HepG2 (cell line): Measurements from ENCODE around the gene SLIRP. TPM values are rescaled to one million over a fixed set of nuclear protein-coding genes. Genes with fewer than 3 reads are reported as not detected.

Experiments
- CBX5 ChIP-seq: sonication (generic); formaldehyde crosslinking; IDR thresholded peaks from 2 replicates; pipeline ENCODE4 v1.4.0; 2020; ENCODE audit warnings: missing genetic modification reagents, borderline replicate concordance
- DMAP1 ChIP-seq: IDR thresholded peaks from 2 replicates; pipeline ENCODE4 v1.6.1; 2016
- JUN ChIP-seq: sonication (generic); formaldehyde crosslinking; IDR thresholded peaks from 2 replicates; pipeline ENCODE4 v1.4.0; 2020; ENCODE audit warnings: mild to moderate bottlenecking, missing genetic modification reagents
- JUND ChIP-seq: sonication (generic); formaldehyde crosslinking; IDR thresholded peaks from 2 replicates; pipeline ENCODE4 v1.8.0; 2022; ENCODE audit warnings: mild to moderate bottlenecking, missing genetic modification reagents
- MTA3 ChIP-seq: sonication (generic); formaldehyde crosslinking; IDR thresholded peaks from 2 replicates; pipeline ENCODE4 v1.4.0; 2020; ENCODE audit warnings: missing genetic modification reagents
- NFE2 ChIP-seq: sonication (generic); formaldehyde crosslinking; IDR thresholded peaks from 2 replicates; pipeline ENCODE4 v1.4.0; 2020; ENCODE audit warnings: missing genetic modification reagents
- NFYC ChIP-seq: IDR thresholded peaks from 2 replicates; pipeline ENCODE4 v1.6.1; 2016; ENCODE audit warnings: missing genetic modification reagents, missing compliant biosample characterization
- SCMH1 ChIP-seq: sonication (generic); formaldehyde crosslinking; IDR thresholded peaks from 2 replicates; pipeline ENCODE4 v1.9.0; 2021; ENCODE audit warnings: missing genetic modification reagents, mild to moderate bottlenecking, borderline replicate concordance
- SRSF9 ChIP-seq: fragments of 200-400 bp; formaldehyde crosslinking; IDR thresholded peaks from 2 replicates; pipeline ENCODE4 v1.6.1; 2018; ENCODE audit warnings: borderline replicate concordance, mild to moderate bottlenecking, low read depth, low read length; ENCODE audit not compliant: insufficient read depth, poor library complexity, severe bottlenecking
- TBX3 ChIP-seq: fragments of 450-650 bp; IDR thresholded peaks from 2 replicates; pipeline ENCODE4 v1.6.1; 2017; ENCODE audit warnings: antibody characterized with exemption, mild to moderate bottlenecking, inconsistent platforms, borderline replicate concordance
- YEATS2 ChIP-seq: sonication (generic); formaldehyde crosslinking; IDR thresholded peaks from 2 replicates; pipeline ENCODE4 v1.4.0; 2020; ENCODE audit warnings: missing genetic modification reagents, borderline replicate concordance
- ZFP36L1 ChIP-seq: sonication (generic); formaldehyde crosslinking; IDR thresholded peaks from 2 replicates; pipeline ENCODE4 v1.8.0; 2022; ENCODE audit warnings: mild to moderate bottlenecking, missing genetic modification reagents, moderate library complexity
- ZFP41 ChIP-seq: sonication (generic); formaldehyde crosslinking; IDR thresholded peaks from 2 replicates; pipeline ENCODE4 v1.4.0; 2020; ENCODE audit warnings: mild to moderate bottlenecking, missing genetic modification reagents, borderline replicate concordance
- ZNF160 ChIP-seq: sonication (generic); formaldehyde crosslinking; IDR thresholded peaks from 2 replicates; pipeline ENCODE4 v1.8.0; 2022; ENCODE audit warnings: mild to moderate bottlenecking, inconsistent platforms, missing genetic modification reagents
- ZNF326 ChIP-seq: sonication (generic); formaldehyde crosslinking; IDR thresholded peaks from 2 replicates; pipeline ENCODE4 v1.4.0; 2020; ENCODE audit warnings: missing genetic modification reagents, borderline replicate concordance
- ZNF567 ChIP-seq: sonication (generic); formaldehyde crosslinking; IDR thresholded peaks from 2 replicates; pipeline ENCODE4 v1.8.1; 2023; ENCODE audit warnings: mild to moderate bottlenecking, missing genetic modification reagents, borderline replicate concordance
- ZSCAN25 ChIP-seq: sonication (generic); formaldehyde crosslinking; IDR thresholded peaks from 2 replicates; pipeline ENCODE4 v1.8.0; 2022; ENCODE audit warnings: mild to moderate bottlenecking, missing genetic modification reagents
- polyA plus RNA-seq, 8 experiments: library from polyadenylated mRNA; depleted of rRNA in 3 of 8; stranded (reverse) in 7 of 8; unstranded in 1 of 8; fragments of >200 nt; fragmentation: Illumina TruSeq in 4 of 8; extraction: Trizol in 4 of 8; gene quantifications; 2 replicates each; pipeline versions ENCODE4 v1.2.1 to v1.2.3, GENCODE V29; 2011 to 2016; ENCODE audit warnings: low read depth in 4 of 8, missing spikeins in 1 of 8, mixed read lengths in 1 of 8; ENCODE audit not compliant: insufficient read depth in 1 of 8
- total RNA-seq, 5 experiments: library from RNA; depleted of rRNA; stranded (reverse); fragments of >200 nt; fragmentation: Illumina TruSeq; extraction: Trizol; gene quantifications; 2 replicates each; pipeline ENCODE4 v1.2.3, GENCODE V29; 2016; ENCODE audit warnings: low read depth in 1 of 5
- TF ChIP-seq, protein P1 (sequence below): sonication (generic); formaldehyde crosslinking; IDR thresholded peaks from 2 replicates; pipeline ENCODE4 v1.4.0; 2020; ENCODE audit warnings: missing genetic modification reagents, borderline replicate concordance
- TF ChIP-seq, protein P2 (sequence below): sonication (generic); formaldehyde crosslinking; IDR thresholded peaks from 2 replicates; pipeline ENCODE4 v1.8.0; 2022; ENCODE audit warnings: mild to moderate bottlenecking, missing genetic modification reagents
- TF ChIP-seq, protein P3 (sequence below): sonication (generic); IDR thresholded peaks from 2 replicates; pipeline ENCODE4 v1.6.1; 2016; ENCODE audit warnings: low read depth, borderline replicate concordance
- TF ChIP-seq, protein P4 (sequence below): sonication (generic); formaldehyde crosslinking; IDR thresholded peaks from 2 replicates; pipeline ENCODE4 v1.5.0; 2020; ENCODE audit warnings: mild to moderate bottlenecking, missing genetic modification reagents
- TF ChIP-seq, protein P5 (sequence below): sonication (generic); formaldehyde crosslinking; IDR thresholded peaks from 2 replicates; pipeline ENCODE4 v1.5.1; 2020; ENCODE audit warnings: mild to moderate bottlenecking, missing genetic modification reagents, moderate library complexity

The SLIRP gene
- total and polyA plus RNA-seq, 2 of the 13 experiments (the other 11 are each of a cell fraction or from before 2014, with no cell fraction given), result 281 to 548 TPM

DNA sequence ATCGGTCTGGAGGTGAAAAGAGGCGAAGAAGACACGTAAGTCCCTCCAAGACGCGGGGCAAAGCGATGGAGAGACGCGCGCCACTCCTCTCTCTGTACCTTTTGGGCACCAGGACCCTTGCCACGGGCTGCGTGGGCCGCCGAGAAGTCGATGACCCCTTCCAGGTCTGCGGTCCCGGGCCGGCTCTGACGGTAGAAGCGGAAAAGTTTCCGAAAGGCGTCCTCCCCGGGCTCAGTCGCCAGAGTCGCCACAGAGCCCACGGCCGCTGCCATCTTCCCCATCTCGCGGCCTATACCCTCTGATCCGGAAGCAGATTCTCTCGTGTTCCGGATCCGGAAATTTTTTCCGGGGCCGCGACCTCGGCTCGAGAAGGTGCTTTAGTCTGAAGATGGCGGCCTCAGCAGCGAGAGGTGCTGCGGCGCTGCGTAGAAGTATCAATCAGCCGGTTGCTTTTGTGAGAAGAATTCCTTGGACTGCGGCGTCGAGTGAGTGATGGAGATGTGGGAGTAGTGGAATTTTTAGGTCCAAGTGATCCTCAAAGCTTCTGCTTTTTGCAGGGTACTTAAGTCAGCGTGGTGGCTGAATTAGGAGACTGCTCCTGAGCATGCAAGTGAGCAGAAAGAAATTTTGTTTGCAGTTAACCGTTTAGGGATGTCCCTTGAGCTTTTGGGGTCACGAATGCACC lies at the start of gene SLIRP, which contains the start of gene ALKBH1 (continued):
- TF ChIP-seq CBX5 (no peak), TBX3 (no peak), ZNF326 (no peak), JUND (CRISPR knock-in tag) (no peak), MTA3 (CRISPR knock-in tag) (no peak), ZFP36L1 (CRISPR knock-in tag) (peak; percentile 33; the same call in 1 of the 2 replicates), DMAP1 (CRISPR knock-in tag) (peak; percentile 86; the same call in 1 of the 2 replicates), NFYC (CRISPR knock-in tag) (0 out of 2 replicates have a peak, but pooled peaks have one; percentile 17), ZNF160 (CRISPR knock-in tag) (no peak), JUN (CRISPR knock-in tag) (no peak), SCMH1 (CRISPR knock-in tag) (no peak), NFE2 (CRISPR knock-in tag) (no peak), SRSF9 (no peak), ZFP41 (CRISPR knock-in tag) (no peak), YEATS2 (CRISPR knock-in tag) (peak; percentile 90; the same call in 1 of the 2 replicates), ZSCAN25 (0 out of 2 replicates have a peak, but pooled peaks have one; percentile 34), ZNF567 (CRISPR knock-in tag) (no peak)
- TF ChIP-seq, protein P1, sequence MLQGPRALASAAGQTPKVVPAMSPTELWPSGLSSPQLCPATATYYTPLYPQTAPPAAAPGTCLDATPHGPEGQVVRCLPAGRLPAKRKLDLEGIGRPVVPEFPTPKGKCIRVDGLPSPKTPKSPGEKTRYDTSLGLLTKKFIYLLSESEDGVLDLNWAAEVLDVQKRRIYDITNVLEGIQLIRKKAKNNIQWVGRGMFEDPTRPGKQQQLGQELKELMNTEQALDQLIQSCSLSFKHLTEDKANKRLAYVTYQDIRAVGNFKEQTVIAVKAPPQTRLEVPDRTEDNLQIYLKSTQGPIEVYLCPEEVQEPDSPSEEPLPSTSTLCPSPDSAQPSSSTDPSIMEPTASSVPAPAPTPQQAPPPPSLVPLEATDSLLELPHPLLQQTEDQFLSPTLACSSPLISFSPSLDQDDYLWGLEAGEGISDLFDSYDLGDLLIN (CRISPR knock-in tag), result no peak
- TF ChIP-seq, protein P2, sequence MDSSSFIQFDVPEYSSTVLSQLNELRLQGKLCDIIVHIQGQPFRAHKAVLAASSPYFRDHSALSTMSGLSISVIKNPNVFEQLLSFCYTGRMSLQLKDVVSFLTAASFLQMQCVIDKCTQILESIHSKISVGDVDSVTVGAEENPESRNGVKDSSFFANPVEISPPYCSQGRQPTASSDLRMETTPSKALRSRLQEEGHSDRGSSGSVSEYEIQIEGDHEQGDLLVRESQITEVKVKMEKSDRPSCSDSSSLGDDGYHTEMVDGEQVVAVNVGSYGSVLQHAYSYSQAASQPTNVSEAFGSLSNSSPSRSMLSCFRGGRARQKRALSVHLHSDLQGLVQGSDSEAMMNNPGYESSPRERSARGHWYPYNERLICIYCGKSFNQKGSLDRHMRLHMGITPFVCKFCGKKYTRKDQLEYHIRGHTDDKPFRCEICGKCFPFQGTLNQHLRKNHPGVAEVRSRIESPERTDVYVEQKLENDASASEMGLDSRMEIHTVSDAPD (CRISPR knock-in tag), result peak; percentile 58; the same call in 1 of the 2 replicates
- TF ChIP-seq, protein P3, sequence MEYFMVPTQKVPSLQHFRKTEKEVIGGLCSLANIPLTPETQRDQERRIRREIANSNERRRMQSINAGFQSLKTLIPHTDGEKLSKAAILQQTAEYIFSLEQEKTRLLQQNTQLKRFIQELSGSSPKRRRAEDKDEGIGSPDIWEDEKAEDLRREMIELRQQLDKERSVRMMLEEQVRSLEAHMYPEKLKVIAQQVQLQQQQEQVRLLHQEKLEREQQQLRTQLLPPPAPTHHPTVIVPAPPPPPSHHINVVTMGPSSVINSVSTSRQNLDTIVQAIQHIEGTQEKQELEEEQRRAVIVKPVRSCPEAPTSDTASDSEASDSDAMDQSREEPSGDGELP, result peak; percentile 53; the same call in 1 of the 2 replicates
- TF ChIP-seq, protein P4, sequence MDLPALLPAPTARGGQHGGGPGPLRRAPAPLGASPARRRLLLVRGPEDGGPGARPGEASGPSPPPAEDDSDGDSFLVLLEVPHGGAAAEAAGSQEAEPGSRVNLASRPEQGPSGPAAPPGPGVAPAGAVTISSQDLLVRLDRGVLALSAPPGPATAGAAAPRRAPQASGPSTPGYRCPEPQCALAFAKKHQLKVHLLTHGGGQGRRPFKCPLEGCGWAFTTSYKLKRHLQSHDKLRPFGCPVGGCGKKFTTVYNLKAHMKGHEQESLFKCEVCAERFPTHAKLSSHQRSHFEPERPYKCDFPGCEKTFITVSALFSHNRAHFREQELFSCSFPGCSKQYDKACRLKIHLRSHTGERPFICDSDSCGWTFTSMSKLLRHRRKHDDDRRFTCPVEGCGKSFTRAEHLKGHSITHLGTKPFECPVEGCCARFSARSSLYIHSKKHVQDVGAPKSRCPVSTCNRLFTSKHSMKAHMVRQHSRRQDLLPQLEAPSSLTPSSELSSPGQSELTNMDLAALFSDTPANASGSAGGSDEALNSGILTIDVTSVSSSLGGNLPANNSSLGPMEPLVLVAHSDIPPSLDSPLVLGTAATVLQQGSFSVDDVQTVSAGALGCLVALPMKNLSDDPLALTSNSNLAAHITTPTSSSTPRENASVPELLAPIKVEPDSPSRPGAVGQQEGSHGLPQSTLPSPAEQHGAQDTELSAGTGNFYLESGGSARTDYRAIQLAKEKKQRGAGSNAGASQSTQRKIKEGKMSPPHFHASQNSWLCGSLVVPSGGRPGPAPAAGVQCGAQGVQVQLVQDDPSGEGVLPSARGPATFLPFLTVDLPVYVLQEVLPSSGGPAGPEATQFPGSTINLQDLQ (CRISPR knock-in tag), result peak; percentile 81; the same call in 1 of the 2 replicates
- TF ChIP-seq, protein P5, sequence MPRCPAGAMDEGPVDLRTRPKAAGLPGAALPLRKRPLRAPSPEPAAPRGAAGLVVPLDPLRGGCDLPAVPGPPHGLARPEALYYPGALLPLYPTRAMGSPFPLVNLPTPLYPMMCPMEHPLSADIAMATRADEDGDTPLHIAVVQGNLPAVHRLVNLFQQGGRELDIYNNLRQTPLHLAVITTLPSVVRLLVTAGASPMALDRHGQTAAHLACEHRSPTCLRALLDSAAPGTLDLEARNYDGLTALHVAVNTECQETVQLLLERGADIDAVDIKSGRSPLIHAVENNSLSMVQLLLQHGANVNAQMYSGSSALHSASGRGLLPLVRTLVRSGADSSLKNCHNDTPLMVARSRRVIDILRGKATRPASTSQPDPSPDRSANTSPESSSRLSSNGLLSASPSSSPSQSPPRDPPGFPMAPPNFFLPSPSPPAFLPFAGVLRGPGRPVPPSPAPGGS (CRISPR knock-in tag), result peak; percentile 49; the same call in 1 of the 2 replicates
